ENCODE measurements around the gene B9D2. TPM values are rescaled to one million over a fixed set of nuclear protein-coding genes. Genes with fewer than 3 reads are reported as not detected.

B9D2 gene
- total and polyA plus RNA-seq, 2 of the 4 experiments (the other 2 are of a cell fraction): 6.1 to 9.7 TPM

- Histone ChIP-seq H3K27me3 (ENCODE audit: control insufficient read depth, insufficient read depth, low read length) (no peaks in the 10 kb centered on the region), H4K8ac (ENCODE audit: low read depth in 2 of 2, low read length in 2 of 2) (peak overlapping the region; percentile 97 to 100), H2BK20ac (ENCODE audit: low read depth, low read length) (peak overlapping the region; percentile 13; the same call in 1 of the 2 replicates), H3K79me1 (ENCODE audit: low read depth in 1 of 2, low read length in 2 of 2) (peaks cover 21 to 45% of the 10 kb centered on the region in 2 experiments), H2AK9ac (replicated peaks; ENCODE audit: low read depth, low read length, poor library complexity) (peak overlapping the region; percentile 84), H3K9me1 (ENCODE audit: insufficient read depth, low read length) (peaks cover 13% of the 10 kb centered on the region), H2AK5ac (ENCODE audit: low read depth, low read length) (peak overlapping the region; percentile 84), H4K5ac (ENCODE audit: low read depth, low read length) (peak overlapping the region; percentile 60), H2AFZ (replicated peaks; ENCODE audit: low read length, poor library complexity) (peak overlapping the region; percentile 98), H3K9me3 (ENCODE audit: control insufficient read depth, insufficient read depth, low read length) (no peaks in the 10 kb centered on the region), H3K23ac (ENCODE audit: low read depth, low read length) (peak overlapping the region; percentile 57; the same call in 1 of the 2 replicates), H3K36me3 (ENCODE audit: control insufficient read depth, insufficient read depth, low read length) (no peaks in the 10 kb centered on the region), H3K18ac (ENCODE audit: low read depth, low read length) (peak overlapping the region; percentile 47; the same call in 1 of the 2 replicates), H2BK5ac (ENCODE audit: low read depth, low read length, poor library complexity, severe bottlenecking) (peak overlapping the region; percentile 58), H3K4me2 (ENCODE audit: low read depth, low read length) (peak overlapping the region; percentile 59), H3K4me3 (ENCODE audit: insufficient read depth, low read depth, low read length) (peak overlapping the region; percentile 67), H2BK120ac (ENCODE audit: low read depth, low read length) (0 out of 2 replicates have a peak overlapping the region, but pooled peaks have one; percentile 40), H3K14ac (replicated peaks; ENCODE audit: low read depth, low read length) (peak overlapping the region; percentile 94), H4K91ac (ENCODE audit: insufficient read depth, low read depth, low read length) (peak overlapping the region; percentile 81), H3K56ac (ENCODE audit: extremely low read depth, insufficient read depth, low read length) (no peak overlapping the region), H4K20me1 (ENCODE audit: insufficient read depth, low read length) (no peaks in the 10 kb centered on the region), H2BK15ac (ENCODE audit: low read depth, low read length) (peak overlapping the region; percentile 53; the same call in 1 of the 3 replicates), H3K4me1 (ENCODE audit: control insufficient read depth, insufficient read depth, low read length) (peaks cover 11% of the 10 kb centered on the region), H3K27ac (ENCODE audit: insufficient read depth, low read length) (peak overlapping the region; percentile 50; the same call in 1 of the 2 replicates), H3K4ac (ENCODE audit: low read depth, low read length) (peak overlapping the region; percentile 79), H3K9ac (ENCODE audit: low read depth, low read length) (peak overlapping the region; percentile 20)
- POLR2A ChIA-PET (ENCODE audit: unreplicated experiment): interaction anchor here (0.6 to 1.3 kb wide), 2 partner anchors 10 to 108 kb away, joined by 4 to 5 read pairs; no protein-coding TSS in a partner anchor
- intact Hi-C loops (cut with micrococcal nuclease): no loop called here
- BruUV-seq (replicated peaks): no TSS peak
- in situ Hi-C loops (cut with MboI; ENCODE audit: low sequenced_read_pairs): no loop called here
- DNase-seq (no peak), ATAC-seq (ENCODE audit: low read depth) (no peak)
- CTCF ChIA-PET: interaction anchor here (0.9 kb wide), 1 partner anchor 564 kb away, joined by 4 read pairs; the partner anchor contains the start of gene EGLN2
- dilution Hi-C loops (cut with HindIII; ENCODE audit: low sequenced_read_pairs, unreplicated experiment): no loop called here
- TF ChIP-seq SMC3 (IDR thresholded peaks at IDR 0.05; ENCODE audit: low read depth, low read length) (no peak), RFX5 (IDR thresholded peaks at IDR 0.05; ENCODE audit: low read depth, low read length) (no peak), RCOR1 (IDR thresholded peaks at IDR 0.05; ENCODE audit: insufficient replicate concordance, low read length) (no peak), RAD21 (IDR thresholded peaks at IDR 0.05; ENCODE audit: low read length) (no peak), NFE2L2 (IDR thresholded peaks at IDR 0.05; ENCODE audit: low read depth, low read length) (no peak), MAFK (IDR thresholded peaks at IDR 0.05; ENCODE audit: low read depth, low read length) (no peak), MAZ (IDR thresholded peaks at IDR 0.05; ENCODE audit: borderline replicate concordance, low read depth, low read length) (no peak), BHLHE40 (IDR thresholded peaks at IDR 0.05; ENCODE audit: low read depth, low read length) (no peak), FOS (IDR thresholded peaks at IDR 0.05; ENCODE audit: low read depth, low read length) (no peak), CEBPB (IDR thresholded peaks at IDR 0.05; ENCODE audit: low read depth, low read length) (no peak), POLR2A (IDR thresholded peaks at IDR 0.05; ENCODE audit: low read depth, low read length) (no peak), CHD1 (IDR thresholded peaks at IDR 0.05; ENCODE audit: low read depth, low read length) (no peak), MXI1 (IDR thresholded peaks at IDR 0.05; ENCODE audit: borderline replicate concordance, low read depth, low read length) (no peak)
- TF ChIP-seq, protein P1, sequence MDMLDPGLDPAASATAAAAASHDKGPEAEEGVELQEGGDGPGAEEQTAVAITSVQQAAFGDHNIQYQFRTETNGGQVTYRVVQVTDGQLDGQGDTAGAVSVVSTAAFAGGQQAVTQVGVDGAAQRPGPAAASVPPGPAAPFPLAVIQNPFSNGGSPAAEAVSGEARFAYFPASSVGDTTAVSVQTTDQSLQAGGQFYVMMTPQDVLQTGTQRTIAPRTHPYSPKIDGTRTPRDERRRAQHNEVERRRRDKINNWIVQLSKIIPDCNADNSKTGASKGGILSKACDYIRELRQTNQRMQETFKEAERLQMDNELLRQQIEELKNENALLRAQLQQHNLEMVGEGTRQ (IDR thresholded peaks at IDR 0.05; ENCODE audit: low read depth, low read length): no peak
- TF ChIP-seq, protein P2, sequence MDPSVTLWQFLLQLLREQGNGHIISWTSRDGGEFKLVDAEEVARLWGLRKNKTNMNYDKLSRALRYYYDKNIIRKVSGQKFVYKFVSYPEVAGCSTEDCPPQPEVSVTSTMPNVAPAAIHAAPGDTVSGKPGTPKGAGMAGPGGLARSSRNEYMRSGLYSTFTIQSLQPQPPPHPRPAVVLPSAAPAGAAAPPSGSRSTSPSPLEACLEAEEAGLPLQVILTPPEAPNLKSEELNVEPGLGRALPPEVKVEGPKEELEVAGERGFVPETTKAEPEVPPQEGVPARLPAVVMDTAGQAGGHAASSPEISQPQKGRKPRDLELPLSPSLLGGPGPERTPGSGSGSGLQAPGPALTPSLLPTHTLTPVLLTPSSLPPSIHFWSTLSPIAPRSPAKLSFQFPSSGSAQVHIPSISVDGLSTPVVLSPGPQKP (IDR thresholded peaks at IDR 0.05; ENCODE audit: borderline replicate concordance, low read depth, low read length): no peak
- TF ChIP-seq, protein P3, sequence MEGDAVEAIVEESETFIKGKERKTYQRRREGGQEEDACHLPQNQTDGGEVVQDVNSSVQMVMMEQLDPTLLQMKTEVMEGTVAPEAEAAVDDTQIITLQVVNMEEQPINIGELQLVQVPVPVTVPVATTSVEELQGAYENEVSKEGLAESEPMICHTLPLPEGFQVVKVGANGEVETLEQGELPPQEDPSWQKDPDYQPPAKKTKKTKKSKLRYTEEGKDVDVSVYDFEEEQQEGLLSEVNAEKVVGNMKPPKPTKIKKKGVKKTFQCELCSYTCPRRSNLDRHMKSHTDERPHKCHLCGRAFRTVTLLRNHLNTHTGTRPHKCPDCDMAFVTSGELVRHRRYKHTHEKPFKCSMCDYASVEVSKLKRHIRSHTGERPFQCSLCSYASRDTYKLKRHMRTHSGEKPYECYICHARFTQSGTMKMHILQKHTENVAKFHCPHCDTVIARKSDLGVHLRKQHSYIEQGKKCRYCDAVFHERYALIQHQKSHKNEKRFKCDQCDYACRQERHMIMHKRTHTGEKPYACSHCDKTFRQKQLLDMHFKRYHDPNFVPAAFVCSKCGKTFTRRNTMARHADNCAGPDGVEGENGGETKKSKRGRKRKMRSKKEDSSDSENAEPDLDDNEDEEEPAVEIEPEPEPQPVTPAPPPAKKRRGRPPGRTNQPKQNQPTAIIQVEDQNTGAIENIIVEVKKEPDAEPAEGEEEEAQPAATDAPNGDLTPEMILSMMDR (conservative IDR thresholded peaks at IDR 0.05; ENCODE audit: low read depth, low read length): no peak
- no CpG with 5 or more reads among the region's 6 CpGs for WGBS, 2 experiments (ENCODE audit: extremely low coverage in 2 of 2, insufficient read length in 1 of 2)
Observed at GRCh38 chr19:41363371-41363752, 587 bp downstream of the B9D2 start.

Measured in IMR-90 (cell line).